ENCODE measurements around the gene PTPRD. TPM values are rescaled to one million over a fixed set of nuclear protein-coding genes. Genes with fewer than 3 reads are reported as not detected.

PTPRD gene
- total RNA-seq, 2 donors from 2014 or later: 97.4 to 101 TPM

DNA sequence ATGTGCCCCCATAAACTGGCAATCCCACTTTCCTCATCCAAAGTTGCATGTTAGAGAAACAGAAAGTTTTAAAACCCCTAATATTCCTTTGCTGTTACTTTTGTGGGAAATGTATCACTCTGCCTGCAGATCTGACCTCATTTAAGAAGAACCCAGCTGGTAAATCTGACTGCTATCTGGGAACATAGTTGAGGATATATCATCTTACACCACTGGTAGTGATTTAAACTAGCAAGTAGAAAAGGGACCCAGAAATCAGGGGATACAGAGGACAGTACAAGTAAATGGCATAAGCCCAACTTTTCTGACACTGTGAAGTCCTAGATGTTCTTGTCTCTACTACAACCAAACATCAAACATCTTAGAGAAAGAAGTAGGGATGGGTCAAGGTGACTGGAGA lies 1752.7 kb downstream of the PTPRD start:
- H3K4me1 ChIP-seq (ENCODE audit: control insufficient read depth, insufficient read depth, low read length): peaks cover 12% of the 10 kb centered on the region
- TF ChIP-seq, protein P1, sequence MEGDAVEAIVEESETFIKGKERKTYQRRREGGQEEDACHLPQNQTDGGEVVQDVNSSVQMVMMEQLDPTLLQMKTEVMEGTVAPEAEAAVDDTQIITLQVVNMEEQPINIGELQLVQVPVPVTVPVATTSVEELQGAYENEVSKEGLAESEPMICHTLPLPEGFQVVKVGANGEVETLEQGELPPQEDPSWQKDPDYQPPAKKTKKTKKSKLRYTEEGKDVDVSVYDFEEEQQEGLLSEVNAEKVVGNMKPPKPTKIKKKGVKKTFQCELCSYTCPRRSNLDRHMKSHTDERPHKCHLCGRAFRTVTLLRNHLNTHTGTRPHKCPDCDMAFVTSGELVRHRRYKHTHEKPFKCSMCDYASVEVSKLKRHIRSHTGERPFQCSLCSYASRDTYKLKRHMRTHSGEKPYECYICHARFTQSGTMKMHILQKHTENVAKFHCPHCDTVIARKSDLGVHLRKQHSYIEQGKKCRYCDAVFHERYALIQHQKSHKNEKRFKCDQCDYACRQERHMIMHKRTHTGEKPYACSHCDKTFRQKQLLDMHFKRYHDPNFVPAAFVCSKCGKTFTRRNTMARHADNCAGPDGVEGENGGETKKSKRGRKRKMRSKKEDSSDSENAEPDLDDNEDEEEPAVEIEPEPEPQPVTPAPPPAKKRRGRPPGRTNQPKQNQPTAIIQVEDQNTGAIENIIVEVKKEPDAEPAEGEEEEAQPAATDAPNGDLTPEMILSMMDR (conservative IDR thresholded peaks at IDR 0.05): no peak
- Mint-ChIP-seq H3K36me3 (ENCODE audit: low read depth) (no peaks in the 10 kb centered on the region), H3K4me3 (no peak overlapping the region), H3K9me3 (no peaks in the 10 kb centered on the region), H3K27ac (no peak overlapping the region), H3K27me3 (ENCODE audit: insufficient read depth) (peaks cover 40% of the 10 kb centered on the region), H3K4me1 (peaks cover 30% of the 10 kb centered on the region)
- H3K4me3 ChIP-seq (ENCODE audit: low read length): no peak overlapping the region
- no peaks in the 10 kb centered on the region for H3K9me3 ChIP-seq (ENCODE audit: control insufficient read depth, low read length)
- H3K9ac ChIP-seq (ENCODE audit: extremely low read depth, low read length, poor library complexity, severe bottlenecking): no peak overlapping the region
- no peak for DNase-seq
- no peaks in the 10 kb centered on the region for H3K27me3 ChIP-seq (ENCODE audit: control insufficient read depth, insufficient read depth, low read length, poor library complexity, severe bottlenecking)
- H3K36me3 ChIP-seq (ENCODE audit: control insufficient read depth, insufficient read depth, low read length): no peaks in the 10 kb centered on the region
- H3K27ac ChIP-seq (ENCODE audit: low read depth, low read length): no peak overlapping the region

DNA sequence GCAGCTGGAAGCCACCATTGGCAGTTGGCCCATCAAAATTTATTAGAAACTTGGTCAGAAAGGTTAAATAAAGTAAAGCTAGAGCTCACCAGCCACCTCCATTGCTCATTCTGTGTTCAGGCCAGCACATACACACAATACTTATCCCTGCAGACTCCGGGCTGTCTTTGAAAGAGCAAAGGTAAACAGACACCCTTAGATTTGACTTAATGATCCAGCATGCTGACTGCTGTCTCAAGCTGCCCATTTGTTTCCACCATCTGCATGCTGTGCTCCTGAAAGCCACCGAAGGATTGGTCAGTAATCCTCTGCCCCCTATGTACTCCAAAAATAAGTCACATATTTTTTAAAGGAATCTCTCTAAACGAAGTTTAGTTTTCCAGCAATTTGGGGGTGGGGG lies 1753.4 kb downstream of the PTPRD start:
- no peaks in the 10 kb centered on the region for H3K36me3 ChIP-seq (ENCODE audit: control insufficient read depth, insufficient read depth, low read length)
- TF ChIP-seq, protein P1 (conservative IDR thresholded peaks at IDR 0.05): no peak
- H3K4me1 ChIP-seq (ENCODE audit: control insufficient read depth, insufficient read depth, low read length): peaks cover 9% of the 10 kb centered on the region
- Mint-ChIP-seq H3K9me3 (no peaks in the 10 kb centered on the region), H3K4me1 (peaks cover 35% of the 10 kb centered on the region), H3K4me3 (peak overlapping the region; percentile 91), H3K36me3 (ENCODE audit: low read depth) (no peaks in the 10 kb centered on the region), H3K27ac (no peak overlapping the region), H3K27me3 (ENCODE audit: insufficient read depth) (peaks cover 40% of the 10 kb centered on the region)
- 20 to 71% methylated on average over 1 to 3 of the region's 3 CpGs for WGBS, 2 experiments (ENCODE audit: insufficient coverage in 1 of 2, insufficient read length in 1 of 2)
- H3K27me3 ChIP-seq (ENCODE audit: control insufficient read depth, insufficient read depth, low read length, poor library complexity, severe bottlenecking): no peaks in the 10 kb centered on the region
- no peak overlapping the region for H3K9ac ChIP-seq (ENCODE audit: extremely low read depth, low read length, poor library complexity, severe bottlenecking)
- no peak for DNase-seq
- H3K27ac ChIP-seq (ENCODE audit: low read depth, low read length): no peak overlapping the region
- H3K4me3 ChIP-seq (ENCODE audit: low read length): peak overlapping the region; percentile 90
- no peaks in the 10 kb centered on the region for H3K9me3 ChIP-seq (ENCODE audit: control insufficient read depth, low read length)

DNA sequence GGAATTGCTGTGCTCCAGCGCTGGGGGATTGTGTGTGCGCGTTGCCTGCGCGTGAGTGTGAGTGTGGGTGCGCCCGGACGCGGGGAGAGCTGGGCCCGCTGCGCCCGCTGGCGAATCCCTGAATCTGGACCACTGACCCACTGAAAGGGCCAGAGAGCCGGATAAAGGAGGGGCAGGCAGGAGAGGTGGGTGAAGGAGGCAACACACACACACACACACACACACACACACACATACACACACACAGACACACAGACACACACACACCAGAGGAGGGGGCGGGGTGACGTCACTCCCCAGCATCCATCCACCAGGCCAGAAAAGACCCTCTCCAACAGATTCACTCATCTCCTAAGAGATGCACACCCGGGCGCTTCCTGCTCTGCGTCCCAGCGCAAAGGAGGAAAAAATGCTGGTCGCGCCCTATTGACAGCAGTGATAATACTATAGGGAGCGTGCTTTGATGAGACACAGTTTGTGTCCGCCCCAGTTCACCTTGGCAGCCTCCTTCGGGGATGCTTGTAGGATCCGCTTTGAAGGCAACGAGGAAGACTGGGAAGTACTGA lies 1754.1 kb downstream of the PTPRD start:
- Histone ChIP-seq H3K9ac (ENCODE audit: extremely low read depth, low read length, poor library complexity, severe bottlenecking) (peak overlapping the region; percentile 86), H3K27ac (ENCODE audit: low read depth, low read length) (peak overlapping the region; percentile 83), H3K27me3 (ENCODE audit: control insufficient read depth, insufficient read depth, low read length, poor library complexity, severe bottlenecking) (no peaks in the 10 kb centered on the region), H3K9me3 (ENCODE audit: control insufficient read depth, low read length) (no peaks in the 10 kb centered on the region), H3K4me3 (ENCODE audit: low read length) (peak overlapping the region; percentile 90), H3K36me3 (ENCODE audit: control insufficient read depth, insufficient read depth, low read length) (no peaks in the 10 kb centered on the region), H3K4me1 (ENCODE audit: control insufficient read depth, insufficient read depth, low read length) (peaks cover 3% of the 10 kb centered on the region)
- Mint-ChIP-seq H3K4me3 (peak overlapping the region; percentile 91), H3K36me3 (ENCODE audit: low read depth) (no peaks in the 10 kb centered on the region), H3K27me3 (ENCODE audit: insufficient read depth) (peaks cover 40% of the 10 kb centered on the region), H3K9me3 (no peaks in the 10 kb centered on the region), H3K27ac (peak overlapping the region; percentile 55), H3K4me1 (peaks cover 28% of the 10 kb centered on the region)
- 54 to 92% methylated on average over 11 to 27 of the region's 27 CpGs for WGBS, 2 experiments (ENCODE audit: insufficient coverage in 1 of 2, insufficient read length in 1 of 2)
- TF ChIP-seq, protein P1 (conservative IDR thresholded peaks at IDR 0.05): no peak
- DNase-seq: peak; percentile 67

All from endodermal cell (in vitro differentiated cells).